GM21717 (cell line): Measurements from ENCODE around the gene HTRA1.

ENCODE experiments used
- ATAC-seq: cut with Tn5 transposase; IDR thresholded peaks from one replicate; pipeline ENCODE4 v1.9.1; 2021; ENCODE audit warnings: mild to moderate bottlenecking, moderate library complexity; ENCODE audit not compliant: unreplicated experiment

Gene HTRA1

DNA sequence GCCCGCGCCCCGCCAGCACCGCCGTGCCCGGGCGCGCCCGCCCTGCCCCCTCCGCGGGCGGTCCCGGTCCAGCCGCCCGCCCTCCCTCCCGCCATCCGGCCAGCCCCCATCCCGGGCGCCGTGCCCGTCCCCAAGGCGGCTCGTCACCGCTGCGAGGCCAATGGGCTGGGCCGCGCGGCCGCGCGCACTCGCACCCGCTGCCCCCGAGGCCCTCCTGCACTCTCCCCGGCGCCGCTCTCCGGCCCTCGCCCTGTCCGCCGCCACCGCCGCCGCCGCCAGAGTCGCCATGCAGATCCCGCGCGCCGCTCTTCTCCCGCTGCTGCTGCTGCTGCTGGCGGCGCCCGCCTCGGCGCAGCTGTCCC is at the start of gene HTRA1:
TSS of gene HTRA1 (plus strand) at position 187 of the 362 bp plus-strand sequence. CDS start at position 287, 100 bp downstream.
- no peak for ATAC-seq

DNA sequence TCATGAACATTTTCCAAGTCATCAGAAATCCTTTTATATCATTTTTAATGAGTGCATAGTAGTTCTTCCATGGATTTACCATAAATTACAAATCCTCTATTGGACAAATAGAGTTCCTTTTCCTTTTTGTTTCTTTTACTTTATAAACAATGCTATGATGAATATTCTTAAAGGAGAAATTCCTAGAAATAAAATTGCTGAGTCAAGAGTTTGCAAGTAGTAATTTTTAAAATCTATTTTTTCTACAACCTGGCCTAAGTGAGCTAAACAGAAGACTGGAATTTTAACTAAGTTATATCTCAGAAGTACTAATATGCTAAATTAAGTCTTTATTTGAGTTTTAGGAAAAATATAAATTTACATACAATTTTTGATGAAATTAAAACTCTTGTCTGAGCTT is 48.0 kb upstream of the HTRA1 start:
- ATAC-seq = no peak

DNA sequence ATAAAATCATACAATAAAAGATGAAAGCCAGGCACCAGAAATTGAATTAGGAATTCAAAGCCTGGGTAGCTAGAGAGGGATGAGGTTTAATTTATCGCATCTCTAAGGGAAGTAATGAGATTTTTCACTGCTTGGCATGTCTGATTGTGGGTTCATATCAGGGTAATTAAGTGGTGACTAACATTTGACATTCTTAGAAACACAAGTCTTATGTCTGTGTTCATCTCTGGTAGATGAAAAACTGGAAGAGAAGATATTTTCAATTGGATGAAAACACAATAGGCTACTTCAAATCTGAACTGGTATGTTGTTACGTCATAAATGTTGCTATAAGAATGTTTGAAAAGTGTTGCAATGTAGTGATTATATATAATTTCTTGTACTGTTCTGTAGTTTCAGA is 43.7 kb upstream of the HTRA1 start:
- no peak for ATAC-seq

DNA sequence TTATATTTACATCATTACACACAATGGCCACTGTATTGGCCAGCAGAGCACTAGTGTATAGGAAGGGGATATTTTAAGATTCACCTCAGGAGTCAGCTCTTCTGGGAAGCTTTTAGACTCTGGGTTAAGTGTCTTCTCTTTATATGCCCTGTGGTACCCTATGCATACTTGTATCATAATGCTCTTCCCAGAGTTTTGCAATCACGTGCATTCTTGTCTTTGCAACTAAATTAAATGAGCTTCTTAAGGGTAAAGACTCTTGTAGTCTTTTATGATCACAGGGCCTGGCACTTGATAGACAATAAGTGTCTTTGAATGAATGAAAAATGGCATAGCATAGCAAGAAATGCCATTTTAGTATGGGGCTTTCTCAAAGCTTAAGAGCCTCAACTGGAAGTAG is 42.3 kb upstream of the HTRA1 start:
- no peak for ATAC-seq

DNA sequence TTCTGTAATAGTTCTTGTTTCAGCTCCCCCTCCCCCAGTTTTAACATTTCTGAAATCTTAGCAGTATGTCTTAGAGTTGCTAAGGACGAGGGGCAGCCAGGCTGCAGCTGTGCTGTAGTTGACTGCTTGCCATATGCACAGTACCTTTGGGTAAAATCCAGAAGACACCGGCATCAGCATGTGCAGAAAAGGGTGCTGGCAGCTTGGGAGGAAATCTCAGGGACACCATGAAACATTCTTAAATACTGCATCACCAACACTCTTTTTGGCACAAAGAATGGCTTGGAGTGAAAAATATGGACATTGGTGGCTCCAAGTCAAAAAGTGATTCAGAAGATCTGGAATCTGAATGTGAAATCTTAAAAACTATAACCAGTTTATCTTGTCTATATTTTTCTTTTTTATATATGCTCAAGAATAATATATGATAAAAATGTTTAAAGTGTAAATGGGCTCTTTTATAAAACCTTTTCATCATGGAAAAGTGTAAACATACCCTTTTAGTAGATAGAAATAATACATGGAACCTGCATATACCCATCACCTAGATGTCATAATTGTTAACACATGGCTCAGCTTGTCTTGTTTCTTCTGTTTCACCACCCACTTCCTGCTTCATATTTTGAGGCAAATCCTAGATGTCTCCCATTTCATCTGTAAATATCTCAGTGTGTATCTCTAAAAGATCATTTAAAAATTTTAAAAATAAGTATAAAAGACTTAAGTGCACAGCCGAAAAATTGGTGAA is 41.3 kb upstream of the HTRA1 start:
- no peak for ATAC-seq

DNA sequence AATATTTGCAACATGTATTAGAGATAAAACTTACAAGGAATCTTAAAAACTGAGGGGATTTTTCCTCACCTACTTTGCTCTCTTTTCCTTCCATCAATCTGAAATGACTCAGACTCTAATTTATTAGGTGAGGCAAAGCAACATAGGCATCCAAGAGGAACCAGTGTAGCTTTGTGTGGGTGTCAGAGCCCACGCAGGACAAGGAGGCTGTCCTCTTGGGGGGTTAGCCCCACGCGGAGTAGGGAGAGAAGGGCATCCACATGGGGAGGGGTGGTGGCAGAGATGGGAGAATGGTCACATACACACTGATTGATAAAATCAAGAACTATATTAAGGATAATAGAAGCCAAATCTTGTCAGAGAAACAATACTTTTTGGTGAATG is 40.7 kb upstream of the HTRA1 start:
- ATAC-seq = no peak

DNA sequence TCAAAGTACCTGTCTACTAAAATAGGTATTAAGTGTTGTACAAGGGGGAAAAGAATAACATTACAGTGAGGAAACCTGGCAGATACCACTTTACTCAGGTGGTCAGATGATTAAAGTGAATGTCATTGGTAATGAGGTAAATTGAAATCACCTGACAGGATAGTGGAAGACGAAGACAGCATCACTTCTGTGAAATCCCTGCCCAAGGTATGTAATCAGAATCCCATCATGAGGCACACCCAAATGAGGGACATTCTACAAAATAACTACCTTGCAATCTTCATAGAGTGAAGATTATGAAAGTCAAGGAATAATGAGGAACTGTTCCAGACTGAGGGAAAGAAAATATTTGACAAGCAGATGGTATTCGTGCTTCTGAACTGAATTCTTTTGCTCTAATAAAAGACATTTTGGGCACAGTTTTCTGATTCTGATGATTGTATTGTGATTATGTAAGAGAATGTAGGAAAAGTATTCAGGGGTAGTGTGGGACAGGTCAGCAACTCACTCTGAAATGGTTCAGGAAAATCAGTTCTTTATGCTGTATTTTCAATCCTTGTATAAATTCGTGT is 40.2 kb upstream of the HTRA1 start:
- no peak for ATAC-seq

DNA sequence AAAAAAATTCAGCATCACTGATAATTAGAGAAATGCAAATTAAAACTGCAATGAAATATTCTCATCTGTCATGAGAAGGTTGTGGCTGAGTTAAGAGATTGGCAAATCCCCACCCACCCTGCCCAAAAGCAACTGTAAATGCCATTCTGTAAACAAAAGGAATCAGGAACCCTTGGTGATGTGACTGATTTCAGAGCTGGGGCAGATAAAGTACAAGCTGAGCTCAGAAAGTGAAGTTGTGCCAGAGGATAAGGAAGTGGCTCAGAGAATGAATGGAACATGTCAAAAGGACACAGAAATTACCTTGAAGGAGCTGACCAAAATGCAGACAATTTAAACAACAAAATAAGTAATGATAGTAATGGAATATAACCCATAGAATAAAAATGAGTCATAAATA is 39.6 kb upstream of the HTRA1 start:
- ATAC-seq = no peak

DNA sequence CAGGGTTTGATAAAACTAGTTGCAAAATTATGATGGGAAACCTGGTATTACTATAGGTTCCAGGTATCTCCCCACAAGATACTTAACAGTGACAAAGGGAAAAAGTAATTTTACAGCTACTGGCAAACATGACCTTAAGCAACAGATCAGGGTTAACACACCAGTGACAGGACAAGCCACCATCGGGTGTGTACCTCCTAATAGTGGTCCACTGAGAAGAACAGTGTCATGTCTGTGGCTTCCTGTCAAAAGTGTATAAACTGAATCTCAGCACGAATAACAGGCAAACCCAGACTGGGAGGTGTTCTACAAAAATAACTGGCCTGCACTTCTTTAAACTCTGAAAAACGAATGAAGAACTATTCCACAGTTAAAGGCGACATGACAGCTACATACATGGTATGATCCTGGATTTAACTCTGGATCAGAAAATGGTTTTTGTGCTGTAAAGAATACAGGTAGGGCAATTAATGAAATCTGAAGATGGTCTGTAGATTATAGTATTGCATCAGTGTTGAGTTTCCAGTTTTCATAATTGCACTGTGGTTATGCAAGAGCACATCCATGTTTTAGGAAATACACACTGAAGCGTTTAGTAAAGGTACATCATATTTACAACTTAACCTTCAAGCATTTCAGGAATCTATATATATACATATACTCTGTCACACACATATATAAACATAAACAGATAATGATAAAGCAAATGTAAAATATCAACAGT is 38.9 kb upstream of the HTRA1 start:
- no peak for ATAC-seq

DNA sequence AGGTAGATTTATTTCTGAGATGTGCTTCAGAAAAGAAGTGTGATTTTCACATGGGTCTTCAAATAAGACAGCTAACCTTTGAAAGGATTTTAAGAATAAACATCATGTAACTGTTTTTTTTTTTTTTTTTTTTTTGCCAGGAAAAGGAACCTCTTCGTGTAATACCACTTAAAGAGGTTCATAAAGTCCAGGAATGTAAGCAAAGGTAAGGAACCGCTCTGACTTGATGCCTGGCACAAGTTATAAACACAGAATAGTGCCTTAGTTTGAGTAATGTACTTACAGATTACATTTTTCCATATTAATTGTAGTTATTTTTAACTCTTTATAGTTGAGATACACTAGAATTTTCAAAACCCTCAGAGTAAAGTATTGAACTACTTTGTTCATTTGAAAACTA is 37.3 kb upstream of the HTRA1 start:
- no peak for ATAC-seq

DNA sequence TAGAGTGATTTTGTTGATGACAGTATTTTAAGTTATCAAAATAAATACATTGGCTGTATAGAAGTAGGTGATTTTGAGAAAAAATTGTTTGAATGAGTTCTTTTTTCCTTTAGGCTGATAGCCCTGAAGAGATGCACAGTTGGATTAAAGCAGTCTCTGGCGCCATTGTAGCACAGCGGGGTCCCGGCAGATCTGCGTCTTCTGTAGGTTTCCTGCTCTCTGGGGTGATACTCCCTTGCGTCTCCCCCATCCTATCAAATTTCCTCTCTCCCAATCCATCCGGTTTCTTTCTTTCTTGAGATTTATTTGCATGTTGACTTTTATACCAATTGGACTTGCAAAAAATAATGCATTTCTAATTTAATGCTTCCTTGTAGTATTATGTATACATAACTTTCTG is 34.5 kb upstream of the HTRA1 start:
- no peak for ATAC-seq

DNA sequence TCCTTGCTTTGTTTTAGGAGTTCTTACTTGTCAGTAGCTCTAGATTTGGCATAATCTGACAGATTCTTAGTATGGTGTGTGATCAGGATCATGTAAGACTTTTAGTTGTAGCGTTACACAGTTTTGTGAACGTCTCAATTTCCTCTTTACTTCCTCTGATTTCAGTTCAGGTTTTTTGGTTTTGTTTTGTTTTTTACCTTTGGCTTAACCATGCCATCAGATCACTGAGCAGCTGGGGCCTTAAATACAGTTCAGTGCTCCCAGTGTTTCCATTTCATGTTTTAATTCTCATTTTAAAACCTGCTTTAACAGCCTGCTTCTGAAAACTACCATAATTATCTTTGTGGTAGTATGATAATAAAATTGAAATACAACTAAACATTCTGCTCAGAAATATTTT is 34.1 kb upstream of the HTRA1 start:
- ATAC-seq = no peak

DNA sequence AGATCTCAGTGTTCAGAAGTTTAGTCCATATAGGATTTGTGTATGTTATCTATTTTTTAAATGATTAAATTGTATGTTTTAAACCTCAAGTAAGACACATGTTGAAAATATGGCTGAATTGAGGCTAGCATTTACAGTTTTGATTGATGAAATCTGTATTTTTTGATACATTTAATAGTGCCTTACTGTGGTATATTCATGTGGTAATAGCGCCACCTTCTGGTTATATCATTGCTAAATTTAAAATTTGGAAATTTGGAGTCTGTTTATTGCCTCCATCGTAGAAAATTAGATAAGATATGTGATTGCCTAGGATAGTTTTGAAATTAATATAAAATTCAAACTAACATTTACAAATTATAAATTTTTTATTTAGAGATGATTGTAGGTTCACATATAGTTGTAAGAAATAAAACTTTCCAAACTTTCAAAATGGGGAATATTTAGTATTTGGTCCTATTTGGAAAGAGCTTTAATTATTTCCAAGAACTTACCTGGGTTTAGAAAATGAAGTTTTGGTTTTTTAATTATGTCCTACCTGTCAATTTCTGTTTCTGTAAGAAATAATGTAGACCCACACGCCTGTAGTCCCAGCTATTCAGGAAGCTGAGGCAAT is 26.0 kb upstream of the HTRA1 start:
- ATAC-seq = no peak

DNA sequence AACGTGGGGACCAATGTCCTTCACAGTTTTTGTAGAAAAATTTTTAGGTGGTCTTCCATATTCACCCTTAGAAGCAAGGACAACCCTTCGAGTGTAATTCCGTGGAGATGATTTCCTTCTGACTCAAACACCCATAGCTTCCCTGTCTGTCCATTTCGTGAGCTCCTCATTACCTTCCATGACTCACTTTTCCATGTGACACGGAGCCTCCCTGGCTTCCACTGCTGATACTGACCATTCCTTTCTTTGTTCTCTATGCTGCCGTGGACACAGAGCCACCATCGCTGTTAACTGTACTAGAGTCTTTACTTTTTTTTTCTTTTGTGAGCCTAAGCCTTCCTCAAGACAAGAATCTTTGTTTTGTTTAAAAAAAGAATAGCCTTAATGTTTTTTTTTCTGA is 19.4 kb upstream of the HTRA1 start:
- no peak for ATAC-seq

DNA sequence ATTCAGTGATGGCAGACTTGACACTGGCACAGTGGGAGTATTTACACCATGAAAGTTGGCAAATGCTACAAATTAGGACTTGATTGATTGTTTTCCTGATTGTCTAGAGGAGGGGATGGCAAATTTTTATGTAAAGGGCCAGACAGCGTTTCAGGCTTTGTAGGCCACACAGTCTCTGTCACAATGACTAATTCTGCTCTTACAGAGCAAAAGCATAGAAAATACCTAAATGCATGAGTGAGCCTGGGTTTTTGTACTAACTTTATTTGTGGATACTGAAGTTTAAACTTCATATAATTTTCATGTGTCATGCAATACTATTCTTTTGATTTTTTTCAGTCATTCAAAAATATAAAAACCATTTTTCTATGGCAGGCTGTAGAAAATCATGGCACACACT is 15.9 kb upstream of the HTRA1 start:
- no peak for ATAC-seq

DNA sequence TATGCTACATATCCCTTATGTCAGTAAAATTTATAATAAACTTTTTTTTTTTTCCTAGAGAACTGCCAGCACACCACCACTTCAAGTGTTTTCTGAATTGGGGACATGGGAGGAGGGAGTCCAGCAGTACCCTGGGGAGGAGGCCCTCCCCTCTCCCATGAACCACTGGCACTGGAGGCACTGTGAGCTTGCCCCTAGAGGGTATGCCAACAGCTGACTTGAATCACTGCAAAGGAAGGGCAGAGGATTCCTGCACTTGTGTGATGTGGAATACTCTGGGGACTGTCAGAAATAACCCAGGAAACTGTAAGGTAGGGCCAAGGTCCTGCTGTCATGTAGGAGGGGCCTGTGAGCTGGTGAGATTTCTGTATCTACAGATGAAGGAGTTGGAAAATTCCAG is 15.4 kb upstream of the HTRA1 start:
- no peak for ATAC-seq

DNA sequence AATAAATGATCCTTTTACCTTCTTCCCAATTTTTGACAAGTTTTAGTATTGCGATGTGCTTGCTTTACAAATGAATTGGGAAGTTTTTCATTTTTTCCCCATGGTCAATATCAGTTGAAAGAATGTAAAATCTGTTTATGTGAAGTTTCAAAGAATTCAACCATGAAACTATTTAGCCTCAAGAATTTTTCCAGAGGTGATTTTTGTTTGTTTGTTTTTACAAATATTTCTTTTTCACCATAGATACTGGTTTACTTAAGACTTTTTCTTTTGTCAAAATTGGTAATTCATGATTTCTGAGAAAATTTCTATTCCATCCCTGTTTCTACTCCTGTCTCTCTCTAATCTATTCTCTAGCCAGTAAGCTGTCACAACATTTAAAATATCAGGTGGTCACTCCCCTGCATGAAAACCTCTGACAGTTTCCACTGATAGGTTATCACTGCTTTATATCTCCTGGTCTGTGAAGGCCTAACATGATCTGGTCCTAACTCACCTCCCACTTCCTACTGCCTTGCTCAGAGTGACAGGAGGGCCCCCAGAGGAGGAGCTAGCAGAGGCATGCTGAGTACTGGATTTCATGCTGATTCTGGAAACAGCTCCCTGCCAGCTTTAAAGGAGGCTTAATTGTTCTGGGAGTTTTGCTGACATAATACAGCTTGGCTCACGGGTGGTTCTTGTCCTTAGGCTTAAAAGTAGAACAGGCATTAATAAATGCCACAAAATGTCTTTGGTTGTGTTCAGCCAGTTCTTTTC is 14.5 kb upstream of the HTRA1 start:
- no peak for ATAC-seq

DNA sequence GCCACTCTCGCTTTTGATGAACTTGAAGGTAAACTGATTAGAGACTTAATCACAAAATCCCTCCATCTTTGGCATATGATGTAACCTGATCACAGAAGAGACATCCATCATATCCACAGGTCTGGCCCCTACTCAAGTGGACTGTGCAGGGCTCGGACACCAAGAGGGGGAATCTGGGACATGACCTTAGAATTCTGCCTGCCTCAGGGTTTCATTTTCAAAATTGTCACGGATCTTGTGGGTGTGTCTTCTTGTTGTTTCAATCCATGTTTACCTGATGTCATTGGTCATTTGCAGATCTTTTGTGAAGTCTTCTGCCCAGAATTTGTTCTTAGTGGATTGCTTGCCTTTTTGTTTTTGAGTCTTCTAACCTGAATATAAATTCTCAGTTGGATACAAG is 12.8 kb upstream of the HTRA1 start:
- no peak for ATAC-seq

DNA sequence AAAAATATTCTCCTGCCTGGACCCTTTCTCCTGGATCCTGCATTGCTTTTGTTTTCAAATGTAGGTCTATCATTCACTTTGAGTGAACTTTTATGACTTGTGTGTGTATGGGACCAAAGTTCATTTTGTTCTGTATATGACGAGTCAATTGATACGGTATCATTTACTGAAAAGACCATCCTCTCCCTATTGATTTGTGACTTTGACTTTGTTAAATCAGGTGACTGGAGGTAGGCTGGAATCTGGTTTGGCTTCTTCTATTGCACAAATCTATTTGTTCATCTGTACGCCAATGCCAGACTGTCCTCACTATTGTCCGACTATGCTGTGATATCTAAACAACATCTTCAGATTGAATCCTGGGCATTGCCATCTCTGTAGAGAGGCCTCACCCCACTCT is 12.2 kb upstream of the HTRA1 start:
- ATAC-seq = no peak

DNA sequence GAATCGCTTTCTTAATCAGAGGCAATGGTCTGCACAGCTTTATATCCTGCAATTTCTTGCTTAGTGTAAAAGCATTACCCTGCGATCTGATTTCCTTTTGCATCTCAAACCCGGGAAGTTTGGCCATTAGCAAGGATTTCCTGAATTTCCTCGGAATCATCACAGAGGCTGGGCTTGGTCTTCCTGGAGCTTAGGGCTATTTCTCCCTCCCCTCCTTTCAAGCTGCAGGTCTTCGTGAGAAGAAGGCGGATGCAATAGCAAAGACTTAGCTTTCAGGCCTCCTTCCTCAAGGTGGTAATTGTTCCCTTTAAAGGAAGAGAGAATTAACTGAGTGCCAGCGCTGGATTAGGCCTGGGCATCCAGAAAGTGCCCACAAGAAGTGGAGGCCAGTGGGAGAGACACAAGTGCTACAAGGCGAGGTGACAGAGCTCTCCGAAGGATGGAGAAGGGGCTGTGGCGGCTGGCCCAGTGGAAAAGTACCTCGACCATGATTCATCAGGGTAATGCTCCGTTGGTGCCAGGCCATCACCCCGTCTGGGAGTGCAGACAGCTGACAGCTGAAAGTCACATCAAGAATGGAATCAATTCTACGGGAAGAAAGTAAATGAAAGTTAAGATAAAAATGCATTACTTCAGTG is 10.9 kb upstream of the HTRA1 start:
- ATAC-seq = no peak

DNA sequence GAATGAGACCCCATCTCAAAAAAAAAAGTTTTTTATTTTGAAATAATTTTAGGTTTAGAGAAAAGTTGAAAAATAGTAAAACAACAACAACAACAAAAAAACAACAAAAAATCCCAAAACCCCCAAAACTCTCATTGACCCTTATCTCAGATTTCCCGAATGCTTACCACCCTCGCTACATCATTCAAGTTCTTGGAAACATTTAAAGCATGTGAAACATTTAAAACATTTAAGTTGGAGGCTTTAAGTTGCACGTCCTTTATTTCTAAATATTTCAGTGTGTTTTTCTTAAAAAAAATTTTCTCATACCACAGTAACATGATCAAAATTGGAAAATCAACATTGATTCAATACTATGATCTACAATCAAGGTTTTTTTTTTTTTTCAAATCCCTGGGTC is 7.3 kb upstream of the HTRA1 start:
- no peak for ATAC-seq
